ENCODE data around the gene NRG3.

The NRG3 gene

DNA sequence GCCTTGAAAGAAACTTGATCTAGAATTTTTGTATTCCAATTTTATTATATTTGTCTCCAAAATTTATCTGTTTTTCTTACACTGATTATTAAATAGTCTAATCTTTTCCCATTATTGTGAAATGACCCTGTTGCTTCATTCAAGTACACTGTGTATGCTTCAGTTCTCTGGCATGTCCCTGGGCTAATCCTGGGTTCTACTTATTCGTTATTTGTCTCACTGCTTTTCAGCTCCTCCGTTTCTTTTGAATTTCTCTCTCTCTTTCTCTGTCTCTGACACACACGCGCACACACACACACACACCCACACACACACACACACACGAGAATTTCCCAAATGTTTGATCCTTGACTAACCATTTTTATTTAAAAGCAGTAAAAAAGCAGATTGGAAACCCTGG, 768.6 kb downstream of the NRG3 start:
- Histone ChIP-seq H3K4me3 (ENCODE audit: low read depth, low read length) (no peak overlapping the region), H3K9me3 (ENCODE audit: control insufficient read depth, low read length) (no peaks in the 10 kb centered on the region), H3K36me3 (ENCODE audit: control insufficient read depth, insufficient read depth, low read length) (no peaks in the 10 kb centered on the region), H3K27me3 (ENCODE audit: control insufficient read depth, insufficient read depth, low read length) (no peaks in the 10 kb centered on the region), H3K4me1 (no peaks in the 10 kb centered on the region), H3K9ac (no peak overlapping the region), H2AFZ (no peak overlapping the region), H3K4me2 (ENCODE audit: low read length) (no peak overlapping the region), H3K79me2 (no peaks in the 10 kb centered on the region), H3K27ac (no peak overlapping the region)
- TF ChIP-seq, protein P1, sequence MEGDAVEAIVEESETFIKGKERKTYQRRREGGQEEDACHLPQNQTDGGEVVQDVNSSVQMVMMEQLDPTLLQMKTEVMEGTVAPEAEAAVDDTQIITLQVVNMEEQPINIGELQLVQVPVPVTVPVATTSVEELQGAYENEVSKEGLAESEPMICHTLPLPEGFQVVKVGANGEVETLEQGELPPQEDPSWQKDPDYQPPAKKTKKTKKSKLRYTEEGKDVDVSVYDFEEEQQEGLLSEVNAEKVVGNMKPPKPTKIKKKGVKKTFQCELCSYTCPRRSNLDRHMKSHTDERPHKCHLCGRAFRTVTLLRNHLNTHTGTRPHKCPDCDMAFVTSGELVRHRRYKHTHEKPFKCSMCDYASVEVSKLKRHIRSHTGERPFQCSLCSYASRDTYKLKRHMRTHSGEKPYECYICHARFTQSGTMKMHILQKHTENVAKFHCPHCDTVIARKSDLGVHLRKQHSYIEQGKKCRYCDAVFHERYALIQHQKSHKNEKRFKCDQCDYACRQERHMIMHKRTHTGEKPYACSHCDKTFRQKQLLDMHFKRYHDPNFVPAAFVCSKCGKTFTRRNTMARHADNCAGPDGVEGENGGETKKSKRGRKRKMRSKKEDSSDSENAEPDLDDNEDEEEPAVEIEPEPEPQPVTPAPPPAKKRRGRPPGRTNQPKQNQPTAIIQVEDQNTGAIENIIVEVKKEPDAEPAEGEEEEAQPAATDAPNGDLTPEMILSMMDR (IDR thresholded peaks at IDR 0.05): no peak

DNA sequence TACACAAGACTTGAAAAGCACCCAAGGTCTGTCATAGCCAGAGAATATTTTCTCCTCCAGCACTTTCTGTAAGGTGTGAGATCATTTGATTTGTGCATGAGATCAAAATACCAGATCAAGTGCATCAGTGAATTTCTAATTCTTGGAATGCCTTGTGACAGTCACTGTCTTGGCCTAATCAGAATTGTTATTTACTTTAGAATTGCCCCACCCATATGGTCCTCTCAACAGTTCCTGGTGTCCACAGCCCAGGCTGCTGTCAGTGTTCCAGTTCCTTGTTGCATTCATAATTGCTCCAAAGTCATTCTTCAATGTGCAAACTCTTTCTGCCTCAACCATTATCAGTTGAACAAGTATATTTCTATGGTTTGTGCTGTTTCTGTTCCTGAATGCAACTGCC, 770.2 kb downstream of the NRG3 start:
- no peak overlapping the region for H3K9ac ChIP-seq
- H2AFZ ChIP-seq: no peak overlapping the region
- no peak overlapping the region for H3K4me2 ChIP-seq (ENCODE audit: low read length)
- no peaks in the 10 kb centered on the region for H3K79me2 ChIP-seq
- no peaks in the 10 kb centered on the region for H3K36me3 ChIP-seq (ENCODE audit: control insufficient read depth, insufficient read depth, low read length)
- no peak overlapping the region for H3K4me3 ChIP-seq (ENCODE audit: low read depth, low read length)
- no peaks in the 10 kb centered on the region for H3K27me3 ChIP-seq (ENCODE audit: control insufficient read depth, insufficient read depth, low read length)
- no peaks in the 10 kb centered on the region for H3K9me3 ChIP-seq (ENCODE audit: control insufficient read depth, low read length)
- H3K4me1 ChIP-seq: no peaks in the 10 kb centered on the region
- TF ChIP-seq, protein P1 (IDR thresholded peaks at IDR 0.05): no peak
- H3K27ac ChIP-seq: no peak overlapping the region

DNA sequence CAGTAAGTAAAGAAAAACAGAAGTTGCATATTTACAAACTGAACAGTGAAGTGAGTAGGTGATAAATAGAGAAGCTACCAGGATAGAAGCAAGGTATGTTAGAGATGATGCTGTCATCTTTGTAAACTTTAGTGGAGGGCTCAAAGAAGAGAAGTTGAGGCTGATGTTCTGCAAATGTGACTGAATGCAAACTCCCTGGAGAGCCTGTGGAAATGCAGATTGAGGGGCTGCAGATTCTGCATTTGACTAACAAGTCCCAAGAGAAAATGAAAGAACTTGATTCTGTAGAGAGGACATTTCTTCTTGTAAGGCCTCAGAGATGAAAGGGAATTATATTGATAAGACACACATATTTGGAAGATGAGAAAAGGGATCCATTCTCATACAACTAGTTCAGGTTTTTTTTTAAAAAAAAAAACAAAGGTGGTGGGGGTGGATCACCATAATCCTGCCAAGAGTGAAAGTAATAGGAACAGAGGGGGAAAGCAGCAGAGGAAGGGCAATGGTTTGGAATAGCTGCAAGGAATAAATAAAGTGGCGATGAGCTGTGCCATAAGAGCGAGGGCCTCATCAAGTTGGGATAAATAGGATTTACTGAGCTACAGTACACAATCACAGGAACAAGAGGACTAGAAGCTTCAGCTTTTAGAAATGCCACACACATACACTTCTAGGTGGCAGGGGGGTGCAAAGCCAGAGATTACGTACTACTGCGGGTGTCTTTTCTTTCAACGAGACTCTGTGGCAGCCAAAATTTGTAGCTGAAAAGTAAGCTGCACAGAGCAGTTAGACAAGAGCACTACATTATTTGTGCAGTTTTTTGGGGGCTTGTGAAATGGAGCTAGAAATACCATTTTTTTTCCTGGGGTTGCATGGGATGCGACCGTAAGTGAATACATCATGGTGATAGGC, 778.5 kb downstream of the NRG3 start:
- no peaks in the 10 kb centered on the region for H3K27me3 ChIP-seq (ENCODE audit: control insufficient read depth, insufficient read depth, low read length)
- no peak overlapping the region for H3K27ac ChIP-seq
- no peaks in the 10 kb centered on the region for H3K9me3 ChIP-seq (ENCODE audit: control insufficient read depth, low read length)
- no peaks in the 10 kb centered on the region for H3K36me3 ChIP-seq (ENCODE audit: control insufficient read depth, insufficient read depth, low read length)
- H3K4me3 ChIP-seq (ENCODE audit: low read depth, low read length): no peak overlapping the region
- TF ChIP-seq, protein P1 (IDR thresholded peaks at IDR 0.05): no peak
- H3K79me2 ChIP-seq: no peaks in the 10 kb centered on the region
- H3K9ac ChIP-seq: no peak overlapping the region
- no peak overlapping the region for H3K4me2 ChIP-seq (ENCODE audit: low read length)
- H2AFZ ChIP-seq: no peak overlapping the region
- H3K4me1 ChIP-seq: no peaks in the 10 kb centered on the region

- Histone ChIP-seq H3K9ac (no peak overlapping the region), H3K4me1 (no peaks in the 10 kb centered on the region), H2AFZ (no peak overlapping the region), H3K27me3 (ENCODE audit: control insufficient read depth, insufficient read depth, low read length) (no peaks in the 10 kb centered on the region), H3K79me2 (no peaks in the 10 kb centered on the region), H3K4me2 (ENCODE audit: low read length) (no peak overlapping the region), H3K9me3 (ENCODE audit: control insufficient read depth, low read length) (no peaks in the 10 kb centered on the region), H3K27ac (no peak overlapping the region), H3K36me3 (ENCODE audit: control insufficient read depth, insufficient read depth, low read length) (no peaks in the 10 kb centered on the region), H3K4me3 (ENCODE audit: low read depth, low read length) (no peak overlapping the region)
- TF ChIP-seq, protein P1 (IDR thresholded peaks at IDR 0.05): no peak
These were observed 785.2 kb downstream of the NRG3 start for GRCh38 chr10:82660205-82660604.

- no peak overlapping the region for H3K4me2 ChIP-seq (ENCODE audit: low read length)
- no peaks in the 10 kb centered on the region for H3K79me2 ChIP-seq
- no peaks in the 10 kb centered on the region for H3K9me3 ChIP-seq (ENCODE audit: control insufficient read depth, low read length)
- no peaks in the 10 kb centered on the region for H3K27me3 ChIP-seq (ENCODE audit: control insufficient read depth, insufficient read depth, low read length)
- no peak overlapping the region for H3K4me3 ChIP-seq (ENCODE audit: low read depth, low read length)
- TF ChIP-seq, protein P1 (IDR thresholded peaks at IDR 0.05): no peak
- no peak overlapping the region for H2AFZ ChIP-seq
- H3K9ac ChIP-seq: no peak overlapping the region
- no peak overlapping the region for H3K27ac ChIP-seq
- H3K4me1 ChIP-seq: no peaks in the 10 kb centered on the region
- H3K36me3 ChIP-seq (ENCODE audit: control insufficient read depth, insufficient read depth, low read length): no peaks in the 10 kb centered on the region
These were observed 786.0 kb downstream of the NRG3 start for GRCh38 chr10:82660986-82661385.

Measured in parathyroid adenoma (tissue), 2 donors.